Common myeloid progenitor, CD34-positive (primary cell): ENCODE results near the gene MSL1.

Experiments
- CTCF ChIA-PET: fragments of 350-600 bp; sonication (Branson Sonifier 250); formaldehyde crosslinking; loops from one replicate; lab custom pipeline; 2021; ENCODE audit warnings: antibody characterized with exemption; lab: Charles Lee
- POLR2A ChIA-PET: fragments of 350-600 bp; sonication (Branson Sonifier 250); formaldehyde crosslinking; loops from one replicate; lab custom pipeline; 2021; ENCODE audit warnings: antibody characterized with exemption; lab: Charles Lee
- DNase-seq, 3 donors: peaks; one replicate each; pipeline versions ENCODE4 v3.0.0 to v3.0.0-alpha.2; 2013
- H3K27ac ChIP-seq, 2 experiments: 1 replicate in 1 of 2; 2 replicates in 1 of 2; pipeline ENCODE4 v1.7.0; 2013; ENCODE audit warnings: inconsistent platforms in 2 of 2, low read length in 2 of 2, mild to moderate bottlenecking in 2 of 2, low read depth in 1 of 2, moderate library complexity in 1 of 2; ENCODE audit not compliant: severe bottlenecking in 2 of 2, insufficient read depth in 1 of 2, poor library complexity in 1 of 2
- H3K27me3 ChIP-seq, 5 experiments: replicated peaks in 2 of 5; 1 replicate in 3 of 5; 2 replicates in 2 of 5; pipeline versions ENCODE4 v1.6.1 to v1.7.0; 2013; ENCODE audit warnings: low read length in 4 of 5, mild to moderate bottlenecking in 2 of 5, moderate library complexity in 2 of 5, inconsistent platforms in 1 of 5; ENCODE audit not compliant: insufficient read depth in 5 of 5, control insufficient read depth in 4 of 5
- H3K36me3 ChIP-seq, 4 experiments: 1 replicate in 2 of 4; 2 replicates in 2 of 4; pipeline versions ENCODE4 v1.6.1 to v1.7.0; 2013; ENCODE audit warnings: low read length in 3 of 4, control low read depth in 1 of 4, mild to moderate bottlenecking in 1 of 4; ENCODE audit not compliant: control insufficient read depth in 4 of 4, insufficient read depth in 4 of 4
- H3K4me1 ChIP-seq, 4 experiments: 1 replicate in 3 of 4; 2 replicates in 1 of 4; pipeline versions ENCODE4 v1.6.1 to v1.7.1; 2013; ENCODE audit warnings: low read length in 3 of 4, mild to moderate bottlenecking in 3 of 4, control low read depth in 1 of 4, inconsistent platforms in 1 of 4, moderate library complexity in 1 of 4; ENCODE audit not compliant: control insufficient read depth in 4 of 4, insufficient read depth in 4 of 4; ENCODE audit errors: control extremely low read depth in 1 of 4
- H3K4me3 ChIP-seq, 7 experiments: 1 replicate in 4 of 7; 2 replicates in 3 of 7; pipeline versions ENCODE4 v1.5.1 to v1.7.0; 2013; ENCODE audit warnings: mild to moderate bottlenecking in 7 of 7, low read length in 6 of 7, moderate library complexity in 6 of 7, inconsistent platforms in 2 of 7, low read depth in 2 of 7, control low read depth in 1 of 7; ENCODE audit not compliant: insufficient read depth in 4 of 7, control insufficient read depth in 1 of 7; ENCODE audit errors: extremely low read depth in 1 of 7
- H3K9me3 ChIP-seq, 5 experiments: 1 replicate in 4 of 5; 2 replicates in 1 of 5; pipeline versions ENCODE4 v1.6.1 to v1.7.1; 2013; ENCODE audit warnings: low read length in 4 of 5, mild to moderate bottlenecking in 2 of 5, inconsistent platforms in 1 of 5, low read depth in 1 of 5, moderate library complexity in 1 of 5; ENCODE audit not compliant: control insufficient read depth in 4 of 5, insufficient read depth in 2 of 5; ENCODE audit errors: control extremely low read depth in 1 of 5
- WGBS: methylation state at CpG from one replicate; pipeline ENCODE4 v1.1.5; 2013; ENCODE audit not compliant: insufficient coverage; 5-methylcytosine and 5-hydroxymethylcytosine counted together

The MSL1 gene

DNA sequence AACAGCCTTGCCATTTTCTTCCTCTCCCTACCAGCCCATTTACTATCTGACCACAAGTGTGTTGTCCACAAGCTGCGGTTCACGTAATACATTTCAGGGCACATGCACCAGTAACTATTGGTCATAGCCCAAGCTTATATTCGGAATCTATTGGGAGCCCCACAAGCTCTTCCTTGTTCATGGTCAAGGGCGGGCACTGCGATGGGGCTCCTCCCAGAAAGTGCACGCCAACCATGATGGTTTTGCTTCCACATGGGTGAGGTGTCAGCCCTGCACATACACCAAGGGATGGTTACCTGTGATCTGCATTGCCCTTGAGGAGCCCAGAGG lies 46.9 kb upstream of the MSL1 start:
- peaks cover 4 to 57% (median 52%) of the 10 kb centered on the region in 4 experiments for H3K4me1 ChIP-seq
- WGBS, result 90% methylated on average over 6 of the region's 6 CpGs
- no peak for DNase-seq
- no peaks in the 10 kb centered on the region for H3K9me3 ChIP-seq
- H3K4me3 ChIP-seq, result no peak overlapping the region
- H3K27me3 ChIP-seq, result no peaks in the 10 kb centered on the region
- H3K36me3 ChIP-seq, result peaks cover 3 to 18% (median 9%) of the 10 kb centered on the region in 4 experiments
- POLR2A ChIA-PET, result interaction anchor here (1.3 to 1.9 kb wide), 2 partner anchors 11 to 20 kb away, joined by 3 to 10 read pairs; partner anchors contain the start of gene MED24
- CTCF ChIA-PET, result interaction anchor here (0.8 to 5.9 kb wide), 34 partner anchors 10 to 234 kb away, joined by 3 to 112 read pairs (median 6); partner anchors contain the start of genes CSF3, MED24, NR1D1 and RARA
- peak overlapping the region in 1 of 2 experiments; percentile 19 for H3K27ac ChIP-seq

DNA sequence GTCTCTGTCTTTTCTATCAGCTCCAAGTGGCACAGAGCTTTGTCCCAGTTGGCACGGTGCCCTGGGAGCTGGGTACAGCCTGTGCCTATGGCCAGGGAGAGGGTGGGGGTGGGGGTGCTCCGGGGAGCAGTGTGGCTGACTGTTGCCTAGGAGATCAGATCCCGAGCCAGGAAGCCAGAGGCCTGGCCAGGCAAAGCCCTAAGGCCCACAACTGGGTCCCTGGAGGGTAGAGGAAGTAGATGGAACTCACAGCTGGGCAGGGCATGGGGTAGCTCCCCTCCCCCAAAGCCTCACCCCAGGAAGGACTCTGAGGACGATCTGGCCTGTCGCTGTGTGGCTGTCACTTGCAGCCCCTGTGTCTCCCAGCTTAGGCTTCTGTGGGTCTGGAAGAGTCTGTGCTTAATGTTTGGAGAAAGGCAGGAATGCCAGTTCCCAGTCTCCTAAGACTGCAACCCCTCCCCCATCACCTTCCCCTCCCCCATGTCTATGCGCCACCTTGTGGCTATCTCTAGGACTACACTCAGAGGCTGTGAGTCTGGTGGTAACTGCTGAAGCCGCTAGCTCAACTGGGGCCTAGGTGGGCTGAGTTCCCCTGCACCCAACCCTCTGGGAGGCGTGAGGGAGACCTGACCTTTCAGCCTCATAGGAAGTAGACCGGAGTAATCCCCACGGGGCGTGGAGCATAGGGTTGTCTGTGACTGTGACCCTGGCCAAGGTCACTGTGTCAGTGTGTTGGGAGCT lies 46.4 kb upstream of the MSL1 start:
- H3K9me3 ChIP-seq, result no peaks in the 10 kb centered on the region
- ChIA-PET CTCF (interaction anchor here (0.6 to 5.9 kb wide), 36 partner anchors 10 to 233 kb away, joined by 3 to 112 read pairs (median 5); partner anchors contain the start of genes CSF3, MED24, NR1D1 and RARA), POLR2A (interaction anchor here (0.5 to 1.9 kb wide), 4 partner anchors 9 to 37 kb away, joined by 3 to 10 read pairs (median 5); partner anchors contain the start of gene MED24)
- H3K36me3 ChIP-seq, result peaks cover 3 to 18% (median 9%) of the 10 kb centered on the region in 4 experiments
- H3K4me3 ChIP-seq, result peak overlapping the region in 2 of 7 experiments; percentile 7 to 32
- peak; percentile 60 to 81 (median 80) for DNase-seq
- peak overlapping the region in 1 of 2 experiments; percentile 39 for H3K27ac ChIP-seq
- H3K27me3 ChIP-seq, result no peaks in the 10 kb centered on the region
- 13% methylated on average over 9 of the region's 11 CpGs for WGBS
- H3K4me1 ChIP-seq, result peaks cover 4 to 51% (median 46%) of the 10 kb centered on the region in 4 experiments

DNA sequence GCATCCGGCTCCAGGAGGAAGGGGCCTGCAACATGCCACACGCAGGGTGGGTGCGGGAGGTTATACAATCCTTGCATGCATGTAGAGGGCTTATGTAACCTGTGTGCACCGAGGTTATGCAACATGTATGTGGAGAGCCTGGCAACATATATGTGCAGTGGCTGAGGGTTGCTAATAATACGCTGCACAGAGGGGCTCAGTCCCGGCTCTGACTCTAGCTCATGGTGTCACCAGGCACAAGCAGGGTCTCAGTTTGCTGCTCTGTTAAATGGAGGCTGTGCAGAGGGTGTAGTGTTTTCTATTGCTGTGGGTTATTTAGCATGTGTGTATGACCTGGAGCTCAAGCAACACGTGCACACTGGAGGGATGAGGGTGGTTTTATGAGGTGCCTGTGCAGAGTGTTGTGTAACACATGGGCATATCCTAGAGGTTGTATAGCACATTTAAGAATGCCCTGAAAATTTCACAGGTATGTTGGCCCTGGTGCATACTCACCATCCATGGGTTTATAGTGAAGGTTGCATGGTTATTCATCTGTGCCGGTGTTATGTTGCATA lies 45.8 kb upstream of the MSL1 start:
- H3K27ac ChIP-seq, result peak overlapping the region in 1 of 2 experiments; percentile 39
- CTCF ChIA-PET, result interaction anchor here (0.6 to 5.9 kb wide), 27 partner anchors 9 to 233 kb away, joined by 3 to 112 read pairs (median 7); partner anchors contain the start of genes MED24, NR1D1, RARA and THRA
- 54% methylated on average over 8 of the region's 8 CpGs for WGBS

DNA sequence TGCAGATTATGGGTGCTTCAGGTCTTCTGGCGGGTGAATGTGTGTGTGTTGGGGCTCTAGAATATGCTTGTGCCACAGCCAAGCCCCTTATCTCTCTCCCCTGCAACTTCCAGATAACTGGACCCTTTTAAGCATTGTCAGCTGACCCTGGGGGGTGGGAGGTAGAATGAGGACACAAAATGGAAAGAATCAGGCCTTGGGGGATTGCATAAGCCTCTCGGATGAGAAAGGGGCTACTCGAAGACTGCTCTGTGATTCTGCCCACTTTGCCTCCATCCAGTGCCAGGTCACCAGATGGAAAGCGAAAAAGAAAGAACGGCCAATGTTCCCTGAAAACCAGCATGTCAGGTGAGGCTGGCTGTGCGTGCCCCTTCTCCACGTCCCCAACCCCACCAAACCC lies 45.2 kb upstream of the MSL1 start:
- 94% methylated on average over 7 of the region's 7 CpGs for WGBS
- Histone ChIP-seq H3K4me1 (peaks cover 4 to 39% (median 34%) of the 10 kb centered on the region in 4 experiments), H3K36me3 (peaks cover 3 to 20% (median 9%) of the 10 kb centered on the region in 4 experiments), H3K9me3 (no peaks in the 10 kb centered on the region), H3K27ac (no peak overlapping the region), H3K27me3 (no peaks in the 10 kb centered on the region), H3K4me3 (no peak overlapping the region)
- ChIA-PET CTCF (interaction anchor here (0.9 to 5.9 kb wide), 12 partner anchors 8 to 103 kb away, joined by 3 to 112 read pairs (median 18); partner anchors contain the start of genes MED24 and THRA), POLR2A (no interaction called here)
- no peak for DNase-seq

More for the DNA sequence above, 45.8 kb upstream of the MSL1 start:
- H3K9me3 ChIP-seq, result no peaks in the 10 kb centered on the region
- H3K4me1 ChIP-seq, result peaks cover 4 to 45% (median 40%) of the 10 kb centered on the region in 4 experiments
- POLR2A ChIA-PET, result interaction anchor here (0.5 to 1.9 kb wide), 4 partner anchors 10 to 38 kb away, joined by 3 to 10 read pairs (median 5); partner anchors contain the start of gene MED24
- H3K36me3 ChIP-seq, result peaks cover 3 to 20% (median 9%) of the 10 kb centered on the region in 4 experiments
- DNase-seq, result no peak
- H3K27me3 ChIP-seq, result no peaks in the 10 kb centered on the region
- H3K4me3 ChIP-seq, result peak overlapping the region in 2 of 7 experiments; percentile 7 to 32

DNA sequence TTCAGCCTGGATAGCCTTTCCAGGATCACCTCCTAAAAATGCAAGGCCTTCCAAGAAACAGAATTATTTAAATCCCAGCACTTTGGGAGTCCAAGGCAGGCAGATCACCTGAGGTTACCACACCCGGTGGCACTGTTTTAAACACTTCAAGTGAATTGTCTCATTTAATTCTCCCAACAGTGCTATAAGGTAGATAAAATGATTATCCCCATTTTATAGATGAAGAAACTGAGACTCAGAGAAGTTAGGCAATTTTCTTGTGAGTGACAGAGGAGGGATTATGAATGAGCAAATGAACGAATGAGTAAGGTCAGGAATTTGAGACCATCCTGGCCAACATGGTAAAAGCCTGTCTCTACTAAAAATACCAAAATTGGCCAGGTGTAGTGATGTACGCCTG lies 42.2 kb upstream of the MSL1 start:
- Histone ChIP-seq H3K4me3 (no peak overlapping the region), H3K4me1 (peaks cover 4 to 19% (median 14%) of the 10 kb centered on the region in 4 experiments), H3K27me3 (no peaks in the 10 kb centered on the region), H3K36me3 (peaks cover 11 to 31% (median 18%) of the 10 kb centered on the region in 4 experiments), H3K9me3 (no peaks in the 10 kb centered on the region), H3K27ac (no peak overlapping the region)
- ChIA-PET POLR2A (no interaction called here), CTCF (interaction anchor here (1.5 to 2.6 kb wide), 4 partner anchors 12 to 44 kb away, joined by 4 to 7 read pairs (median 6); partner anchors contain the start of gene NR1D1)
- WGBS, result 100% methylated on average over 1 of the region's 3 CpGs
- DNase-seq, result no peak

DNA sequence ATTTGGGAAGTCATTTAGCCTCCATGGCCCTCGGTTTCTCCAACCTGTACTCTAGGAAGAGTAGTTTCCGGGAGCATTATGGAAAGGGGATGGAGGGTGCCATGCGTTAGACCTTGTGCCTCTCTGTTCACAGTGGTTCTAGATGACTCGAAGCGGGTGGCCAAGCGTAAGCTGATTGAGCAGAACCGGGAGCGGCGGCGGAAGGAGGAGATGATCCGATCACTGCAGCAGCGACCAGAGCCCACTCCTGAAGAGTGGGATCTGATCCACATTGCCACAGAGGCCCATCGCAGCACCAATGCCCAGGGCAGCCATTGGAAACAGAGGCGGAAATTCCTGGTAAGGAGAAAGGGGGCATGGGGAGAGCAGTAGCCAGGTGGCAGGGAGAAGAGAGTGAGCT lies 37.3 kb upstream of the MSL1 start:
- Histone ChIP-seq H3K9me3 (no peaks in the 10 kb centered on the region), H3K4me3 (no peak overlapping the region), H3K27me3 (no peaks in the 10 kb centered on the region), H3K36me3 (peaks cover 29 to 56% (median 38%) of the 10 kb centered on the region in 4 experiments), H3K4me1 (no peaks in the 10 kb centered on the region), H3K27ac (no peak overlapping the region)
- DNase-seq, result no peak
- ChIA-PET CTCF (interaction anchor here (0.7 to 5.2 kb wide), 10 partner anchors 9 to 62 kb away, joined by 3 to 71 read pairs (median 20); partner anchors contain the start of genes MED24 and THRA), POLR2A (interaction anchor here (0.6 kb wide), 1 partner anchor 56 kb away, joined by 9 read pairs; the partner anchor contains the start of gene CASC3)
- WGBS, result over 99% methylated on average over 9 of the region's 14 CpGs
